Hematopoietic multipotent progenitor cell (in vitro differentiated cells): Measurements from ENCODE around the gene LRRC52. TPM values are rescaled to one million over a fixed set of nuclear protein-coding genes. Genes with fewer than 3 reads are reported as not detected.

Experiments
- DNase-seq, 3 donors: peaks; one replicate each; pipeline ENCODE4 v3.0.0-alpha.2; 2011 to 2015; ENCODE audit warnings: low read depth in 2 of 3, low spot score in 2 of 3
- total RNA-seq: library from RNA; depleted of rRNA; stranded (reverse); fragments of >200 nt; gene quantifications from one replicate; pipeline ENCODE4 v1.2.3, GENCODE V29; 2012

Gene LRRC52
- total RNA-seq, 1 donor, result not detected

- no peak for DNase-seq
Observed at GRCh38 chr1:165537356-165538109, 6.3 kb upstream of the LRRC52 start.

- no peak for DNase-seq
Observed at GRCh38 chr1:165539306-165539705, 4.5 kb upstream of the LRRC52 start.

- no peak for DNase-seq
Observed at GRCh38 chr1:165539908-165540307, 3.9 kb upstream of the LRRC52 start.

GRCh38 chr1:165542015-165542631 is 1.7 kb upstream of the LRRC52 start:
- DNase-seq, result no peak

- no peak for DNase-seq
Observed at GRCh38 chr1:165542647-165543046, 1.2 kb upstream of the LRRC52 start.

- DNase-seq, result no peak
Observed at GRCh38 chr1:165544996-165545395, 1.2 kb downstream of the LRRC52 start.

GRCh38 chr1:165545974-165546373 is 2.2 kb downstream of the LRRC52 start:
- DNase-seq, result no peak

- DNase-seq, result no peak
Observed at GRCh38 chr1:165549973-165550372, 6.2 kb downstream of the LRRC52 start.

GRCh38 chr1:165551469-165551868 is 7.7 kb downstream of the LRRC52 start:
- DNase-seq, result no peak

- no peak for DNase-seq
Observed at GRCh38 chr1:165560883-165561656, 17.3 kb downstream of the LRRC52 start.

GRCh38 chr1:165562571-165562970 is 18.8 kb downstream of the LRRC52 start:
- DNase-seq, result no peak

- DNase-seq, result no peak
Observed at GRCh38 chr1:165563551-165563950, 19.8 kb downstream of the LRRC52 start.

GRCh38 chr1:165564561-165564960 is 20.8 kb downstream of the LRRC52 start:
- no peak for DNase-seq

GRCh38 chr1:165565751-165566490 is 22.1 kb downstream of the LRRC52 start:
- no peak for DNase-seq

- DNase-seq, result no peak
Observed at GRCh38 chr1:165570078-165570477, 26.3 kb downstream of the LRRC52 start.

GRCh38 chr1:165573787-165574186 is 30.0 kb downstream of the LRRC52 start:
- DNase-seq, result no peak

- DNase-seq, result no peak
Observed at GRCh38 chr1:165574295-165574694, 30.5 kb downstream of the LRRC52 start.

- no peak for DNase-seq
Observed at GRCh38 chr1:165575468-165576099, 31.8 kb downstream of the LRRC52 start.

- no peak for DNase-seq
Observed at GRCh38 chr1:165576536-165576935, 32.7 kb downstream of the LRRC52 start.

GRCh38 chr1:165577707-165578106 is 33.9 kb downstream of the LRRC52 start:
- DNase-seq, result no peak
